SU-DHL-6 (cell line): ENCODE data around the gene NRK.

Experiments used
- H2AFZ ChIP-seq: fragments of 200-600 bp; sonication (generic); 2 replicates; pipeline ENCODE4 v1.6.1; 2014; ENCODE audit warnings: low read depth, mild to moderate bottlenecking, moderate library complexity, mixed read lengths, antibody characterized with exemption, low read length; ENCODE audit not compliant: severe bottlenecking
- H3F3A ChIP-seq: fragments of 200-600 bp; shearing (Covaris generic); 2 replicates; pipeline ENCODE4 v1.6.0; 2016; ENCODE audit warnings: antibody characterized with exemption, mild to moderate bottlenecking; ENCODE audit not compliant: insufficient read depth
- H3K27ac ChIP-seq: fragments of 200-600 bp; sonication (generic); 2 replicates; pipeline ENCODE4 v1.5.1; 2016; ENCODE audit warnings: low read depth, mild to moderate bottlenecking, low read length, moderate library complexity, mixed read lengths
- H3K27me3 ChIP-seq: fragments of 200-600 bp; sonication (generic), shearing (Covaris generic); 2 replicates; pipeline ENCODE4 v1.6.0; 2014; ENCODE audit warnings: mild to moderate bottlenecking, low read length
- H3K36me3 ChIP-seq: fragments of 200-600 bp; sonication (generic); 2 replicates; pipeline ENCODE4 v1.6.1; 2014; ENCODE audit warnings: mild to moderate bottlenecking, low read length, mixed read lengths
- H3K4me2 ChIP-seq: fragments of 300-600, 200-600 bp; shearing (Covaris generic), sonication (generic); 2 replicates; pipeline ENCODE4 v1.6.0; 2014; ENCODE audit warnings: low read length, low read depth, mild to moderate bottlenecking; ENCODE audit not compliant: poor library complexity, severe bottlenecking
- H3K4me3 ChIP-seq: fragments of 200-600 bp; sonication (generic); 2 replicates; pipeline ENCODE4 v1.5.1; 2014; ENCODE audit warnings: antibody characterized with exemption, low read length, mild to moderate bottlenecking, mixed read lengths; ENCODE audit not compliant: insufficient read depth, poor library complexity, severe bottlenecking
- H3K79me2 ChIP-seq: fragments of 200-600 bp; sonication (generic); 2 replicates; pipeline ENCODE4 v1.6.1; 2014; ENCODE audit warnings: mild to moderate bottlenecking, low read length, moderate library complexity; ENCODE audit not compliant: insufficient read depth
- H3K9ac ChIP-seq: fragments of 200-600 bp; sonication (generic); 2 replicates; pipeline ENCODE4 v1.7.0; 2014; ENCODE audit warnings: mild to moderate bottlenecking, low read length
- H3K9me2 ChIP-seq: fragments of 200-600 bp; sonication (generic); replicated peaks from 2 replicates; pipeline ENCODE4 v1.6.1; 2014; ENCODE audit warnings: low read length; ENCODE audit not compliant: insufficient read depth
- H3K9me3 ChIP-seq: fragments of 200-600 bp; sonication (generic); 2 replicates; pipeline ENCODE4 v1.6.1; 2014; ENCODE audit warnings: low read length, mixed read lengths; ENCODE audit not compliant: insufficient read depth
- H4K20me1 ChIP-seq: fragments of 200-600 bp; sonication (generic); 2 replicates; pipeline ENCODE4 v1.6.1; 2014; ENCODE audit warnings: low read depth, mild to moderate bottlenecking, antibody characterized with exemption, low read length, moderate library complexity, mixed read lengths
- EZH2phosphoT487 ChIP-seq: fragments of 200-600 bp; sonication (generic), shearing (Covaris generic); conservative IDR thresholded peaks from 2 replicates; pipeline ENCODE4 v1.6.1; 2018; ENCODE audit warnings: mild to moderate bottlenecking, antibody characterized with exemption, low read length, moderate library complexity, mixed read lengths
- TF ChIP-seq, protein P1 (sequence below): fragments of 200-600 bp; sonication (generic); IDR thresholded peaks from one replicate; pipeline ENCODE4 v1.5.1; 2017; ENCODE audit warnings: antibody characterized with exemption, mild to moderate bottlenecking, low read length, moderate library complexity; ENCODE audit not compliant: insufficient read depth, poor library complexity, severe bottlenecking

Gene NRK

DNA sequence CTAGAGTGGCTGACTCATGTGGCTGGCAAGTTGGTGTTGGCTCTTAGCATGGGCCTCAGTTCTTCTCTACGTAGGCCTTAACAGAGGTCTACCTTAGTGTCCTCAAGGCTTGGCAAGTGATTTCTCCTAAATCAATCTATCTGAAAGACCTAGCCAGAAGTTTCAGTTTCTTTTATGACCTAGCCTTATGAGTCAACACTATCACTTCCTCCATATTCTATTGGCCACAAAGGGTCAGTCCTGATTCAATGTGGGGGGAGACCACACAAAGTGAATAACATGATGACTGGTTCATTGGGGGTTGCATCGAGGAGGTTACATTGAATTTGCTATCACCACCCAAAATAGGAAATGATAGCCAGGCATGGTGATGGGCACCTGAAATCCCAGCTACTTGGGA is 5.8 kb upstream of the NRK start:
- Histone ChIP-seq H3F3A (no peaks in the 10 kb centered on the region), H4K20me1 (no peaks in the 10 kb centered on the region), H2AFZ (no peak overlapping the region), H3K9me3 (no peaks in the 10 kb centered on the region), H3K4me2 (no peak overlapping the region), H3K36me3 (no peaks in the 10 kb centered on the region), H3K4me3 (no peak overlapping the region), H3K27me3 (no peaks in the 10 kb centered on the region), H3K9ac (no peak overlapping the region), H3K27ac (no peak overlapping the region), H3K9me2 (no peaks in the 10 kb centered on the region), H3K79me2 (no peaks in the 10 kb centered on the region)
- TF ChIP-seq, protein P1, sequence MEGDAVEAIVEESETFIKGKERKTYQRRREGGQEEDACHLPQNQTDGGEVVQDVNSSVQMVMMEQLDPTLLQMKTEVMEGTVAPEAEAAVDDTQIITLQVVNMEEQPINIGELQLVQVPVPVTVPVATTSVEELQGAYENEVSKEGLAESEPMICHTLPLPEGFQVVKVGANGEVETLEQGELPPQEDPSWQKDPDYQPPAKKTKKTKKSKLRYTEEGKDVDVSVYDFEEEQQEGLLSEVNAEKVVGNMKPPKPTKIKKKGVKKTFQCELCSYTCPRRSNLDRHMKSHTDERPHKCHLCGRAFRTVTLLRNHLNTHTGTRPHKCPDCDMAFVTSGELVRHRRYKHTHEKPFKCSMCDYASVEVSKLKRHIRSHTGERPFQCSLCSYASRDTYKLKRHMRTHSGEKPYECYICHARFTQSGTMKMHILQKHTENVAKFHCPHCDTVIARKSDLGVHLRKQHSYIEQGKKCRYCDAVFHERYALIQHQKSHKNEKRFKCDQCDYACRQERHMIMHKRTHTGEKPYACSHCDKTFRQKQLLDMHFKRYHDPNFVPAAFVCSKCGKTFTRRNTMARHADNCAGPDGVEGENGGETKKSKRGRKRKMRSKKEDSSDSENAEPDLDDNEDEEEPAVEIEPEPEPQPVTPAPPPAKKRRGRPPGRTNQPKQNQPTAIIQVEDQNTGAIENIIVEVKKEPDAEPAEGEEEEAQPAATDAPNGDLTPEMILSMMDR, result no peak
- TF ChIP-seq EZH2phosphoT487, result no peak

DNA sequence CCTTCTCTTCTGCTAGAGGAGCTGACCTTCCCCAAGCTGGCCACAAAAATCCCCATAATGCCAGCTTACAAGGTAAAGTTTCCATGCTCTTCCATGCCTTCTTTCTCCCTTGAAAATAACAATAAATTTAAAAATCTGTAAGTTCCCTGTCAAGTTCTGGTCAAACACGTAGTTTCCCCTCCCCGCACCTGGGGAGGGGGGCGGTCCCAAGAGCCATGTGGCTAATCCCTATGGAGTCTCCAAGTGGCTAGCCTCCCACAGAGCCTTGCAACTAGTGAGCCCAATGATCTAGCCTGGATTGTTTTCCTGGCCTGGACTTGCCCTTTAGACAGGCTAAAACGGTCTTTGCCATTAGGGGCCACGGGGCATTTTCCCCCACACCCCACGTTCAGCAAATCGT is 2.1 kb upstream of the NRK start:
- no peaks in the 10 kb centered on the region for H3K9me3 ChIP-seq

DNA sequence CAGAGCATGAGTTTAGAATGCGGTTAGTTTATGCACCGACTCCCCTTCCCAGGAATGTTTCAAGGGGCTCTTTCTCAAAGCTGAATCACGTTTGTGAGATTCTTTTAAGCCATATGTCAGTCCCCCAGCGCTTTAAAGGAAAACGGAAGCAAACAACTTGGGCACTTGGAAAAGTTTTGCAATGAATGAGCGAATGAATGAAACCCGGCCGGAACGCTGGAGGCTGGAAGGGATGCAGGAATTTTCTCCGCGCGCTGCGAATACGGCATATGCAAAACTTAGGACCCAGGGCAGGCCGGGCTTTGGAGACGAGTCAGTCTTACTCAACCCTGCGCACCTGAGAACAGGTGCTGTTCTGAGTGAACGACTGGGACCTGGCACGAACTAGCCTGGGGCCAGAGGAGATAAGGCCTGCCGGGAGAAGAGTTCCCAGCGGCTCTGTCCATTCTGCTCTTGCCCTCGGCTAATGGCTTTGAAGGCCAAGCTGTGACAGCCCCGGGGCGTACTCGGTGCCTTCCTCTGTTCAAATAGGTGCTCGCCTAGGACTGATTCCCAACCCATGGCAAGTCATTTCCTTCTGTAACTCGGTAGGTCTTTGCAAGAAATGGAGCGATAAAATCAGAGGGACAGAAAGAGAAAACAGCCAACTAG is 743 bp upstream of the NRK start:
- Histone ChIP-seq H3K79me2 (no peaks in the 10 kb centered on the region), H3K4me3 (no peak overlapping the region), H3K9me2 (no peaks in the 10 kb centered on the region), H3K27ac (no peak overlapping the region), H3K36me3 (no peaks in the 10 kb centered on the region), H3K9me3 (no peaks in the 10 kb centered on the region), H2AFZ (no peak overlapping the region), H3K4me2 (no peak overlapping the region), H3K27me3 (no peaks in the 10 kb centered on the region), H3F3A (no peaks in the 10 kb centered on the region), H3K9ac (no peak overlapping the region), H4K20me1 (no peaks in the 10 kb centered on the region)
- TF ChIP-seq, protein P1, result no peak
- no peak for TF ChIP-seq EZH2phosphoT487

More for the DNA sequence above, 2.1 kb upstream of the NRK start:
- Histone ChIP-seq H4K20me1 (no peaks in the 10 kb centered on the region), H3K79me2 (no peaks in the 10 kb centered on the region), H3K9me2 (no peaks in the 10 kb centered on the region), H3F3A (no peaks in the 10 kb centered on the region), H3K36me3 (no peaks in the 10 kb centered on the region), H3K4me3 (no peak overlapping the region), H3K4me2 (no peak overlapping the region), H3K27me3 (no peaks in the 10 kb centered on the region), H2AFZ (no peak overlapping the region), H3K9ac (no peak overlapping the region), H3K27ac (no peak overlapping the region)
- TF ChIP-seq, protein P1, result no peak
- TF ChIP-seq EZH2phosphoT487, result no peak
